ENCODE measurements around the gene OGDH.

The OGDH gene

DNA sequence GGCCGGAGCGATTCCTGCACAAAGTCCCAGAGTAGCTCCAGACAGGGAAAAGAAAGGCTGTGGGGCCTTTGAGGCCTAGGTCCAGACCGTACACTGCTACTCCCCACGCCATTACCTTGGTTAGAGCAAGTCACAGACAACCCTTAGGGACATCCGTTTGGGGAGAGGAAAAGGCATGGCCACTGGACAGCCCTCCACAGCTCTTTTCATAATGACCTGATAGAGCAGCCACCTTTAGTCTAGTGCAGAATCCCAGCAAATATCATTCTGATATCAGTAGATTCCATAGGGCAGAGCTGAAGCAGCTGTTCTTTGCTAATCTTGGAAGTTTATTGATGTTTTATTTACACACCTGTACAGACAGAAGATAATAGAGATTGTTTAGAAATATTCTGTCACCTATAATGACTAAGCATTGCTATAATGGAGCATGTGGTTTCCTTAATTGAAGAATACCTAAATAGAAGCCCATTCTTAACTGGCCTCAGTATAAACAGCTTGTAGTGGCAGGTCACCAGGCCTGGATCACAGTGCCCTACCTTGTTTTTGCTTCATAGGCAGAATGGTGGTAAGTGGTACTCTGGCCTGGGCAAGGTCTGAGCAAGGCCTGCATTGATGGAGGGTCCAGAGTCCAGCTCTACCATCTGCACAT, 27.9 kb downstream of the OGDH start:
- Histone ChIP-seq H3K36me3 (ENCODE audit: control insufficient read depth, insufficient read depth, low read length, severe bottlenecking) (no peaks in the 10 kb centered on the region), H3K4me1 (ENCODE audit: control insufficient read depth, insufficient read depth, low read length) (peaks cover 35% of the 10 kb centered on the region), H3K9me3 (ENCODE audit: control insufficient read depth, low read length) (no peaks in the 10 kb centered on the region), H3K9ac (ENCODE audit: low read length) (peak overlapping the region; percentile 65), H3K4me3 (ENCODE audit: low read length) (no peak overlapping the region), H3K27me3 (replicated peaks; ENCODE audit: control insufficient read depth, insufficient read depth, low read length) (no peaks in the 10 kb centered on the region)
- no peak for DNase-seq (ENCODE audit: low read depth)

DNA sequence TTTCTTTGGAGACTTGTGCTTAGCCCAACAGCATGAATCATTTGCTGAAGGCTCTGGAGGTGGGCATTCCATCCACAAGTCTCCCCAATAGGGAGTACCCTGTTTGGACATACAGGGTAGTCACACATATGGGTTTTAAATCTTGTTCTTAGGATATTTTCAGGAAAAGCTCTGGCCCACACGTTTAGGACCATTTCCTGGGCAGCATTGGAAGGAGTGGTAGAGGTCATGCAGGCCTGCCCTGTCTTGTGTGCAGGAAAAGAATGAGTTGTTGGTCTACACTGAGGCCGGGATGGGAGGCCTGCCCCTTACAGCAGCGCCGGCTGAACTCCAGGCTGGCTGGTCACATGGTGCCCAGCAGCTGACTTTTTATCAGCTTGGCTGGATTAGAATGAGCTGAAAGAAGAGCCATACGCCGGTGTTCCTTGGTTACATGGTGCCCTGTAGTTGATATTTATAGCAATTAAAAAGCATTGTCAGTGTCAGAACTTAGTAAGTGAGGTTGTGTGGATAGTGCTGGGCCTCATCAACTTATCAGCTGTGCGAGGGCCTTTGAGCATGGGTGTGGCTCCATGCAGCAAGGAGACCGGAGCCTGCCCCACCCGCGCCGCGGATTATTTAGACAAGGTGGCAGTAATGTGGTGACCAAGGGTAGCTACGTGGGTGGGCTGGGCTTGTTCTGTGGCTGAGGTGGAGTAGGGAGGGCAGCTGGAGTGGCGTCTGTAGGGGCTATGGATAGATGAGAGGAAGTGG, 28.6 kb downstream of the OGDH start:
- Histone ChIP-seq H3K9me3 (ENCODE audit: control insufficient read depth, low read length) (no peaks in the 10 kb centered on the region), H3K4me3 (ENCODE audit: low read length) (no peak overlapping the region), H3K27me3 (replicated peaks; ENCODE audit: control insufficient read depth, insufficient read depth, low read length) (no peaks in the 10 kb centered on the region), H3K36me3 (ENCODE audit: control insufficient read depth, insufficient read depth, low read length, severe bottlenecking) (no peaks in the 10 kb centered on the region), H3K9ac (ENCODE audit: low read length) (peak overlapping the region; percentile 65), H3K4me1 (ENCODE audit: control insufficient read depth, insufficient read depth, low read length) (peaks cover 42% of the 10 kb centered on the region)
- DNase-seq (ENCODE audit: low read depth): no peak

DNA sequence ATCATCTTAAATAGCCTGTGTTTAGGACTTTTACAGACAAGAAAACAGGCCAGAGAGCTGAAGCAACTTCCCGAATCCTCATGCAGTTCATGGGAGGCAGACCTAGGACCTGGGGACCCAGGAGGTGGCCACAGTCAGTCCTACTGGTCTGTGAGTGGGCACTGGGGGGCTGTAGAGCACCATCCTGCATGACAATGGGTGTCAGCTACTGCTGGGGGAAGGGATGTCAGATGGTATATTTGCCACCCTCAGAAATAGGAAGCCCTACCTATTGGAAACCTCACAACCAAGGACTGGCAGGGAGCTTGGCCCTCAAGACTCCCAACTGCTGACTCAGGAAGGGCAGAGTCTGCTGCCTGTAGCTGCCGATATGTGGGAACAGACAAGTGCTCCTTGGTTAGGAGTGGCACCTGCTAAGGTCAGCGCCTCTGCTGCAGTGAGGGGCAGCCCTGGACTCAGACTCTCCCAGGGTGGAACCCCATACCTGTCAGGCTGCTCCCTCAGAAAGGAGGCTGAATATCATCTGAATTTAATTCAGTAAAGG, 29.7 kb downstream of the OGDH start:
- no peak for DNase-seq (ENCODE audit: low read depth)
- Histone ChIP-seq H3K4me1 (ENCODE audit: control insufficient read depth, insufficient read depth, low read length) (peaks cover 49% of the 10 kb centered on the region), H3K9me3 (ENCODE audit: control insufficient read depth, low read length) (no peaks in the 10 kb centered on the region), H3K27me3 (replicated peaks; ENCODE audit: control insufficient read depth, insufficient read depth, low read length) (no peaks in the 10 kb centered on the region), H3K36me3 (ENCODE audit: control insufficient read depth, insufficient read depth, low read length, severe bottlenecking) (no peaks in the 10 kb centered on the region), H3K4me3 (ENCODE audit: low read length) (no peak overlapping the region), H3K9ac (ENCODE audit: low read length) (no peak overlapping the region)

DNA sequence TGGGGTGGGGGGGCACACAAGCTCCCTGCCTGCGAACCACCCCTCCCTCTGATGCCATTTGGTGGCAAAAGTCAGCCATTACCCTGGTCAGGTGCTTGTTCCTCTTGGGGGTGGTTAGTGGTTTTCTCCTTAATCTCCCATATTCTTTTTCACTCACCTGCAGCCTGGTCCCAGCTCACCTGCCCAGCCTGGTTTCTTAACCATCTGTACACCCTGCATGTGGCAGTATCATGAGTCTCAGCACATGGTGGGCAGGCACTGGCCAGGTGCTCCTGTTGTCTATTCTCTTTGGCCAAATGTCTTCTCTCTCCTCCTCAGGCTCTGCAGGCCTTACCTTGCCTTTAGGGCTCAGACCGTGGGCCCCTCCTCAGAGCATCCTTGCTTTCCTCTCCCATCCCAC, 30.5 kb downstream of the OGDH start:
- DNase-seq (ENCODE audit: low read depth): no peak
- Histone ChIP-seq H3K9ac (ENCODE audit: low read length) (no peak overlapping the region), H3K36me3 (ENCODE audit: control insufficient read depth, insufficient read depth, low read length, severe bottlenecking) (no peaks in the 10 kb centered on the region), H3K4me3 (ENCODE audit: low read length) (no peak overlapping the region), H3K9me3 (ENCODE audit: control insufficient read depth, low read length) (no peaks in the 10 kb centered on the region), H3K4me1 (ENCODE audit: control insufficient read depth, insufficient read depth, low read length) (peaks cover 49% of the 10 kb centered on the region), H3K27me3 (replicated peaks; ENCODE audit: control insufficient read depth, insufficient read depth, low read length) (no peaks in the 10 kb centered on the region)

DNA sequence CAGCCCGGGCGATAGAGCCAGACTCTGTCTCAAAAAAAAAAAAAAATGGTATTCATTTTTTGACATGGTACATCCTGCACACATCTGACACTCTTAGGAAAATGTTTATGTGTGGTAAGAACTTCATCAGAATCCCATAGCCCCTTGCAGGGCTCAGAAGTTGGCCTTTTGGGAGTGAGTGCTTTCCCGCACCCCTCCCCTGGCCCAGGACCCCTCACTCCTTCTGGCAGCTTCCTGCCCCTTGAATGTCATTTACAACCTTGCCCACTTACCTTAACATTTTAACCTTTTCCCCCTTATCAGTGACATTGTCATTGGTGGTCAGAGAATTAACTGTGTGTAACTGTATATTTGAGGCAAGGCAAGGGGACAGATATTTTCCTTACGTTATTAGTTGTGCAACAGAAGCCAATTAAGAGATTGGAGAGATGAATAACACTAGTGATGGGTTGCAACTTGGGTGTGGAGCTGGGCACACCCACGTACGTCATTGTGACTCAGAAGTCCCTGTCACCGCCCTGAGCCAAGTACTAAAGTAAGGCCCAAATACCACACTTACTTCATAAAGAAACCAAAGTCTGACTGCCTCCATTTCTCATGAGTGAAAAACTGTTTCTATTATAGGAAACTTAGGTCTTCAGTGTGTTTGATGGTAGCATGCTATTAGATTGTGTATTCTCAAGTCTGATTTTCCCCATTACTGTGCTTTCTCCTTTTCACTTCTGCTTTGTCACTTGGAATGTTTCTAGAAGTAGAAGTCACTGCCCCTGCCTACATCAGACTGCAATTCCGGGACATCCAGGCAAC, 31.6 kb downstream of the OGDH start:
- Histone ChIP-seq H3K36me3 (ENCODE audit: control insufficient read depth, insufficient read depth, low read length, severe bottlenecking) (no peaks in the 10 kb centered on the region), H3K4me3 (ENCODE audit: low read length) (no peak overlapping the region), H3K4me1 (ENCODE audit: control insufficient read depth, insufficient read depth, low read length) (peaks cover 49% of the 10 kb centered on the region), H3K9ac (ENCODE audit: low read length) (peak overlapping the region; percentile 31), H3K9me3 (ENCODE audit: control insufficient read depth, low read length) (no peaks in the 10 kb centered on the region), H3K27me3 (replicated peaks; ENCODE audit: control insufficient read depth, insufficient read depth, low read length) (no peaks in the 10 kb centered on the region)
- peak; percentile 83 for DNase-seq (ENCODE audit: low read depth)

DNA sequence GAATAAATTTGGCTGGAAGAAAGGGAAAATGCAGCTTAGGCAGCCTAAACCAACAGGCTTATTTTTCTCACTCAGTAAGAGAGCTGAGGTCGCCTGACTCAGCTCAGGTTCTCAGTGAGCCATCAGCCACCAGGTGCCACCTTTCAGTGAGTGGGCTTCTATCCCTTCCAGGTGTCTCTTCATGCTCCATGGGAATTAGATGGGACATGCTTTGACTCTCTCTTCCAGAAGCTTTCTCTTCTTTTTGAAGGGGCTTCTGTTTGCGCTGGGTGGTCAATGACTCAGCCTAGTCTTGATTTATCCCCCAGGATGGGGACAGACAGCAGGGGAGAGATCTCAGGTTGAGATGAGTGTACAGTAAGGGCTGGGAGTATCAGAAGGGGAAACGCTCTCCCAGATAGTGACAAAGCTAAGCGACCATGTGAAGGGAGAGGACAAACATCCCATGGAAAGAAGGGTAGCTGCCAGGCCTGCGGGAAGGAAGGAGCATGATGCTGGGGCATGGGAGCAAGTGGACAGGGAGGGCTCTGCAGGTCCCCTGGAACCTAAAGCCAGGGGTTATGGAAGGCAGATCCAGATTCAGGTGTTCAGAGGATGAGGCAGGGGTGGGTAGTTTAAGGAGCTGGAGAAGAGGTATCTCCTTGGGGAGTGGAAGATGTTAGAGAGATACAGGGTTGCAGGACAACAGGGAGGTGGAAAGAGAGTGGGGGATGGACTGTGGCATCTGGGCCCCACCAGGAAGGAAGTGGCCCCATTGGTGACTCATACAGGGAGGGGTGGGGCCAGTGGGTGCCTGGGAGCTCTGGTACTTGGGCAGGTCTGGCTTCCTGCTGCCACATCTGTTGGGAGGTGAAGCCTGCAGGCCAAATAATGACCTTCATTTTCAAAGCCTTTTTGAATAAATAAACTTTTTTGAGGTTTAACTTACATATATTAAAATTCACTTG, 32.5 kb downstream of the OGDH start:
- Histone ChIP-seq H3K4me1 (ENCODE audit: control insufficient read depth, insufficient read depth, low read length) (peaks cover 40% of the 10 kb centered on the region), H3K4me3 (ENCODE audit: low read length) (peak overlapping the region; percentile 15), H3K9ac (ENCODE audit: low read length) (peak overlapping the region; percentile 36), H3K9me3 (ENCODE audit: control insufficient read depth, low read length) (no peaks in the 10 kb centered on the region), H3K27me3 (replicated peaks; ENCODE audit: control insufficient read depth, insufficient read depth, low read length) (no peaks in the 10 kb centered on the region), H3K36me3 (ENCODE audit: control insufficient read depth, insufficient read depth, low read length, severe bottlenecking) (no peaks in the 10 kb centered on the region)
- peak; percentile 55 for DNase-seq (ENCODE audit: low read depth)

DNA sequence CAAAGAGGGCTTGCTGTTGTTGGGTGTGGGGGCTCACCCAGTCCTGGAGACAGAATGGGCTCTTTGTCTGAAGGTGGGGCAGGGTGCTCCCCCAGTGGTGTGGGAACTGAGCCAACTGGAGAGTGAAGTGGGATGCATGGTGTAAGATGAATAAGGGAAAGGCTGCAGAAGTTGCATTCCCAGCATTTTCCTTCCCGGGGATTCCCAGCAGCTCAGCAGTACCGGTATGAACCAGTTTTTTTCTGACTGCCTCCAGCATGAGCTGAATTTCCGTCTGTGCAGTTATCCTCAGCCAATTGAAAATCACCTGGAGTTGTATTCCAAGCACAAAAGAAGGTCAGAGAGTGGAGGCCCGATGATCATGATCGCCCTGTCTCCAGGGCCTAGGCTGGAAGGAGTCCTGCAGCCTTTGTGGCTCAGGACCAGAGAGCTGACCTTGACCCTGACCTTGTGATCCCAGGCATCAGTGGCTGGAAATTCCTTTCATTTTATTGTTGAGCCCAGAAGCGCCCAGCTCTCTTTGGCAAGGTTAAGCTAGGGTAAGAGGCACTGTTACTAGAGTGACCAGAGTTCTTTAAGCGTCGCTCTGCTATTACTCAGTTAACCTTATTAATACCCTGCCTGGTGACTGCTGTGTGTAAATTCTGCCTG, 33.4 kb downstream of the OGDH start:
- Histone ChIP-seq H3K4me1 (ENCODE audit: control insufficient read depth, insufficient read depth, low read length) (peaks cover 31% of the 10 kb centered on the region), H3K9ac (ENCODE audit: low read length) (peak overlapping the region; percentile 39), H3K4me3 (ENCODE audit: low read length) (peak overlapping the region; percentile 1), H3K27me3 (replicated peaks; ENCODE audit: control insufficient read depth, insufficient read depth, low read length) (no peaks in the 10 kb centered on the region), H3K36me3 (ENCODE audit: control insufficient read depth, insufficient read depth, low read length, severe bottlenecking) (no peaks in the 10 kb centered on the region), H3K9me3 (ENCODE audit: control insufficient read depth, low read length) (no peaks in the 10 kb centered on the region)
- DNase-seq (ENCODE audit: low read depth): peak; percentile 74

DNA sequence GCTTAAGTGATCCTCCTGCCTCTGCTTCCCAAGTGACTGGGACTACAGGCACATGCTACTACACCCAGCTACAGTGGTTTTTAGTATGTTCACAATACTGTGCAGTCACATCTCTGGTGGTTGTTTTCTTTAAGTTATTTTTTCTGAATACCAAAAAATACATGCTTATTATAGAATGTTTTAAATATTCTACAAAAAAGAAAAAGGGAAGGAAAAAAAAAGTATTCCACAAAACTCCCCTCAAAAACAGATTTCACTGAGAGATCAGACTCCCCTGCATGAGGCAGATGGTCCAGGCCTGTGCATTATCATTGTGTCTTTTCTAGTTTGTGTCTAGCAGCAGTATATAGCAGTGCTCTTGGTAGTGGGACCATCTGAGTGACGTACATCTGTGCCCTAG, 36.8 kb downstream of the OGDH start:
- no peaks in the 10 kb centered on the region for H3K27me3 ChIP-seq (replicated peaks; ENCODE audit: control insufficient read depth, insufficient read depth, low read length)
- DNase-seq (ENCODE audit: low read depth): no peak
- H3K9ac ChIP-seq (ENCODE audit: low read length): no peak overlapping the region
- peaks cover 8% of the 10 kb centered on the region for H3K36me3 ChIP-seq (ENCODE audit: control insufficient read depth, insufficient read depth, low read length, severe bottlenecking)
- H3K4me1 ChIP-seq (ENCODE audit: control insufficient read depth, insufficient read depth, low read length): peaks cover 50% of the 10 kb centered on the region
- H3K4me3 ChIP-seq (ENCODE audit: low read length): no peak overlapping the region
- no peaks in the 10 kb centered on the region for H3K9me3 ChIP-seq (ENCODE audit: control insufficient read depth, low read length)

DNA sequence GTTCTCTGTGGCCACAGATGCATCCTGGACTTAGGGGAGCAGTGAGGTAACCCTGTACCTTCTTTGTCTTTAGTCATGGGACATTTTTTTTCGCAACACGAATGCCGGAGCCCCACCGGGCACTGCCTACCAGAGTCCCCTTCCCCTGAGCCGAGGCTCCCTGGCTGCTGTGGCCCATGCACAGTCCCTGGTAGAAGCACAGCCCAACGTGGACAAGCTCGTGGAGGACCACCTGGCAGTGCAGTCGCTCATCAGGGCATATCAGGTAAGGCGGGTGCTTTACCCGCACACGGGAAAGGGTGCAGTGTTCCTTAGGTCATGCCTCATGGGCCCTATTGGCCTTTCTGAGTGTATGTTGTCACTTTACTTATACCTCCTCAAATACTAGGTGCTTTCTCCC, 38.8 kb downstream of the OGDH start:
- H3K36me3 ChIP-seq (ENCODE audit: control insufficient read depth, insufficient read depth, low read length, severe bottlenecking): peaks cover 17% of the 10 kb centered on the region

DNA sequence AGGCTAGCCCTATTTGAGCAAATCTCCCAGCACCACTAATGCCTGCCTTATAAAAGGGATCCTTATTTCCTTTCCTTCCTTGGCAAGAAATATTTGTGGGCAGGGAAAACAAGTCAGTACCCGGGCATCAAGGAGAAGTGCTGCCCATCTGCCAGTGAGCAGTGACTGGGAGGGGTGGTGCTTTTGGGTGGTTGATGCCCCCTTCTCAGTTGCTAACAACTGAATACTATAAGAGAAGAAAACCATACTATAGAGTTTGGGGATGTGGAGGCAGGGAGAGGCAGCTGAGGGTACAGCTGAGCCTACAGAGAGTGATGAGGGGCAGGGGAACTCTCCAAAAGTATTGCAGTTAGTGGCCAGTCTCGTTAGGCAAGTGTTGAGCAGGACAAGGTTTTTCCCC, 39.3 kb downstream of the OGDH start:
- H3K9me3 ChIP-seq (ENCODE audit: control insufficient read depth, low read length): no peaks in the 10 kb centered on the region
- no peak overlapping the region for H3K9ac ChIP-seq (ENCODE audit: low read length)
- no peak for DNase-seq (ENCODE audit: low read depth)
- no peak overlapping the region for H3K4me3 ChIP-seq (ENCODE audit: low read length)
- H3K36me3 ChIP-seq (ENCODE audit: control insufficient read depth, insufficient read depth, low read length, severe bottlenecking): peaks cover 20% of the 10 kb centered on the region
- H3K27me3 ChIP-seq (replicated peaks; ENCODE audit: control insufficient read depth, insufficient read depth, low read length): no peaks in the 10 kb centered on the region
- H3K4me1 ChIP-seq (ENCODE audit: control insufficient read depth, insufficient read depth, low read length): peaks cover 27% of the 10 kb centered on the region

More for the DNA sequence above, 38.8 kb downstream of the OGDH start:
- Histone ChIP-seq H3K27me3 (replicated peaks; ENCODE audit: control insufficient read depth, insufficient read depth, low read length) (no peaks in the 10 kb centered on the region), H3K4me3 (ENCODE audit: low read length) (no peak overlapping the region), H3K4me1 (ENCODE audit: control insufficient read depth, insufficient read depth, low read length) (peaks cover 31% of the 10 kb centered on the region), H3K9ac (ENCODE audit: low read length) (no peak overlapping the region), H3K9me3 (ENCODE audit: control insufficient read depth, low read length) (no peaks in the 10 kb centered on the region)
- no peak for DNase-seq (ENCODE audit: low read depth)
